ENCODE data around the gene TRABD2B.

GRCh38 chr1:47963568-47964358, 33.4 kb downstream of the TRABD2B start:
- TF ChIP-seq CTCF (IDR thresholded peaks at IDR 0.05) (no peak), POLR2A (IDR thresholded peaks at IDR 0.05) (no peak), POLR2AphosphoS5 (IDR thresholded peaks at IDR 0.05) (no peak)

Data from breast epithelium (tissue), 3 donors.